Measurements from ENCODE around the gene CD58.
"Not testable (repeated sequence)": the region's sequence is repeated elsewhere in the genome, so short reads cannot be mapped to it uniquely, and the experiment has no call there.

The CD58 gene
- 19.1 to 41.1 reads per million in 2 donors for total RNA-seq

GRCh38 chr1:116570358-116571214, at the start of gene CD58:
Gene CD58, minus strand, starts transcription at chr1:116571026. Its CDS starts 54 bp downstream, at chr1:116570972.
- DNase-seq, result peak; percentile 71

DNA sequence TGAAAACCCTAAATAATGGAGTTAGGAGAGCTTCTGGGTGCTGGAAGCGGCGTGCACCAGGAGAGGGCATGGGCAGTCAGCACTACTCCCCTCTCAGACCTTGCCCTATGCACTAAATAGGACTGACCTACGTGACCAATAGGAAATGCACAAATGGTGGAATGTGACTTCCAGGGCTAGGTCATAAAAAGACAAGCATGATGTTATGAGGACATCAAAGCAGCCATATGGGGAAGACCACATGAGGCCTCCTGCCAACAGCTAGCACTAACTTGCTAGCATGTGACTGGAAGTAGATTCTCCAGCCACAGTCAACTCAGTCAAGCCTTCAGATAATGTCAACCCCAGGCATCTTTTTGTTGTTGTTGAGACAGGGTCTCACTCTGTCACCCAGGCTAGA, 49.6 kb upstream of the CD58 start:
- DNase-seq, result not testable (repeated sequence)

GRCh38 chr1:116619106-116619505, 48.3 kb upstream of the CD58 start:
- DNase-seq, result not testable (repeated sequence)

GRCh38 chr1:116617808-116618207, 47.0 kb upstream of the CD58 start:
- not testable (repeated sequence) for DNase-seq

DNA sequence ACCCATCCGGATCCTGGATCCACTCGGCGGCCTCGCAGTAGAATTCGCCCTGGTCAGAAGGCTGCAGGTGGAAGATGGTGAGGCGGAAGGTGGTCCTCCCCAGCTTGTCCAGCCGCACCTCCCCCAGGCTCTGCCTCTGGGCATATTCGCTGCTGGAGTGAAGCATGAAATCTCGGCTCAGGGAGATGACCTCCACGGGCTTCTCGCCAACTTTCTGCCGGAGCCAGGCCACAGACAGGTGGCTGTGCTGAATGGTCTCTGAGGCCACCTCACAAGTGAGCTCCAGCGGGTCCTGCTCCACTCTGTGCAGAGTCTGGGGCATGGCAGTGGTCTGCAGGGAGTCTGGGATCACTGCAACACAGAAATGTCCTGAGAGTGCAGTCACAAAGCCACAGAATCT, 43.0 kb upstream of the CD58 start:
- not testable (repeated sequence) for DNase-seq

DNA sequence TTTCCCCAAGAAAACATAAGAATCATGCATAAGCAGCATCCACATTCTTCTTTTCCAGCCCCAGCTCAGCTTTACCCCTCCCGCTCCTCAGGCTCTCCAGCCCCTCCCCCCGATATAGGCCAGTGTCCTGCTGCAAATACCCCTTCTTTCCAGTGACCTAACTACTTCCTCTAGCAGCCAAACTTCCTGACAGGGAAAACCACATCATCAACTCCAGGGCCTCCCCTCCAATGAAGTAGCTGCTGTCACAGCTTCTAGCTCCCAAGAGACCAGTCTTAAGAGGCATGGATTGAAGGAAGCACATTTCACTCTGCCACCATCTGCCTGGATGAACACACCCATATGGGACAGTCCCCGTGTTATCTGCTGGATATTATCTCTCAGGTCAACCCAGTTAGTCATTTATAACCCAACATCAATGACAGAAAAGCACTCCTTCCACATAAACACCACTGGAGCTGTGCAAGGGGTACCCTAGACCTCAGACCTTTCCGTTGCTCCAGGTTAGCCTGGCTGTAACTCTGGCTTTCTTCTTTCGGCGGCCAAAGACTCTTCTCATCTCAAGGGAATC, 39.1 kb upstream of the CD58 start:
- DNase-seq, result not testable (repeated sequence)

- not testable (repeated sequence) for DNase-seq
Measured at GRCh38 chr1:116608841-116609240, 38.0 kb upstream of the CD58 start.

- DNase-seq, result not testable (repeated sequence)
Measured at GRCh38 chr1:116608151-116608550, 37.3 kb upstream of the CD58 start.

DNA sequence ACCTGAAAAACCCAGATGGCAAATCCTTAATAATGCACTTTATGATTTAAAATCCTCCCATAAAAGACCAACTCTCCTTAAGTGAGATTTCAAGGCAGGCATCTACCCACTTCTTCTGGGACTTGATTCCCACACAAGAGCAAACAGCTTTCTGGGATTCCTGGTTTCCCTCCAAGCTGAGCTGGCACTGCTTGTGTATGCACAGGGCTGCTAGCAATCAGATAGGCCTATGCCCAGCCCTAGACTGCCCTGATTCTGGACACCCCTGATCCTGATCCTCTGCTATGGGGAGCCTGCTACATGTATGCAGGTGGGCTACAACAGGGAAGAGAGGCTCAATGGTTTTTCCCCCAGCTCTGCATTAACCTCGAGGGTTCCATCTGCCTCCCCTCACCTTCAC, 36.6 kb upstream of the CD58 start:
- DNase-seq, result not testable (repeated sequence)

GRCh38 chr1:116606067-116606466, 35.2 kb upstream of the CD58 start:
- DNase-seq, result not testable (repeated sequence)

DNA sequence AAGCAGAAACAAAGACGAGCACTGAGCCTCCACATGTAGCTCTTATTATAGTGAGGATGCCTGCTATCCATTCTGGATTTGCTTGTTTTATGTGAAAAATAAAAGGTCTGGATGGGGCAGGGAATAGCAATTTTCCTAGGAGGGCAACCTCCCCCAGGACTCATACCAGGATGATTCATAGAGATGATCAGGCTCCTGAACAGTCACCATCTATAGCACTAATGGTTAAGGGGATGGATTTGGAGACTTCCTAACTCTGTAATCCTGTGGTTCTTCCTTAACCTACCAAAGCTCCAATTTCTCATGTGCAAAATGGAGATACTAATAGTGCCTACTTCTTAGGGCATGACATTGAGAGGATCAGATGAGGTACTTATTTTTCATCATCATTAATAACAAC, 34.5 kb upstream of the CD58 start:
- no peak for DNase-seq

DNA sequence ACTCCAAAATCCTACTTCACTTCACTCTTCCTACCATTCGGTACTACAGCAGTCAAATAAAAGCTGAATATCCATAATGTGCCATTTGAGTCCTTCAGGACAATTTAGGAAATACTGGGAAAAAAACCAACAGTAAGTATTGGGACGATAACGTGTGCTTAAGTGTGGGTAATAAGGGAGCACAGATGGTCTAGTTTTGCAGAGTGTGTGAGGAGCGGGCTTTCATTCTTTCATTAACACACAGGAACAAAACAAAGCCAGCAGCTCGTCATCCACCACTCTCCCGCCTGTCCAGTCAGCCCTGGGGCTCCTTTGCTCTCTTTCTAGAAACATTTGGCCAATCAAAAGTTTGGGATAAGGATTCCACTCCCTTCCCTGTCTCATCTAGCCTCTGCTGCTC, 33.6 kb upstream of the CD58 start:
- not testable (repeated sequence) for DNase-seq

DNA sequence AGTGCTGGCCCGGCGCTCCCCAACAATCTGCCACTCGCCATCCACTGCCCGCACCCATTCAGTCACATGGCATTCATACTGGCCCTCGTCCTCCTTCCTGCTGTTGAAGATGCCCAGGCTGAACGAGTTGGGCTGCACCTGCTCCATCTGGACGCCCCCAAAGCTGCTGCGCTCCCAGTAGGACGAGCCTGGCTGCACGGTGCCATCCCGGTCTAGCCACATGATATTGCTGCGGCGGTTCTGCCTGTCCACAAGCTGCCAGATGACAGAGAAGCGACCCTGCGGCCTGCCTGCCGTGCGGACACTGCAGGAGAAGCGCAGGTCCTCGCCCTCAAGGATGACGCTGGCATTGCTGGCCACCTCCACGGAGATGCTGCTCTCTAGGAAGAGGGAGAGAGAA, 32.8 kb upstream of the CD58 start:
- not testable (repeated sequence) for DNase-seq

DNA sequence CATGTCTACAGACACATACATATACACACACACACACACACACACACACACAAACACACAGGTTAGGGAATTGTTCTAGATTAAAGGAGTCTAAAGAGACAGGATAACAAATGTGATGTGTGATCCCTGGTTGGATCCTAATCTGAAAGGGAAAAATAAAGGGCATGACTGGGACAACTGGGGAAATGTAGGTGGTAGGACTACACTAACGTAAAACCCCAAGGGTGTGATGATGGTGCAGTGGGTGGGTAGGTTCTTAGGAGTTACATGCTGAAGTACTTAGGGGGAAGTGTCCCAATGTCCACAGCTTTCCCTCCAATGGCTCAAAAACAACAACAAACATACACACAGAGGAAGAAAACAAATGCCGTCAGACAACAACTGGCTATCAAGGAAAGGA, 28.5 kb upstream of the CD58 start:
- not testable (repeated sequence) for DNase-seq

DNA sequence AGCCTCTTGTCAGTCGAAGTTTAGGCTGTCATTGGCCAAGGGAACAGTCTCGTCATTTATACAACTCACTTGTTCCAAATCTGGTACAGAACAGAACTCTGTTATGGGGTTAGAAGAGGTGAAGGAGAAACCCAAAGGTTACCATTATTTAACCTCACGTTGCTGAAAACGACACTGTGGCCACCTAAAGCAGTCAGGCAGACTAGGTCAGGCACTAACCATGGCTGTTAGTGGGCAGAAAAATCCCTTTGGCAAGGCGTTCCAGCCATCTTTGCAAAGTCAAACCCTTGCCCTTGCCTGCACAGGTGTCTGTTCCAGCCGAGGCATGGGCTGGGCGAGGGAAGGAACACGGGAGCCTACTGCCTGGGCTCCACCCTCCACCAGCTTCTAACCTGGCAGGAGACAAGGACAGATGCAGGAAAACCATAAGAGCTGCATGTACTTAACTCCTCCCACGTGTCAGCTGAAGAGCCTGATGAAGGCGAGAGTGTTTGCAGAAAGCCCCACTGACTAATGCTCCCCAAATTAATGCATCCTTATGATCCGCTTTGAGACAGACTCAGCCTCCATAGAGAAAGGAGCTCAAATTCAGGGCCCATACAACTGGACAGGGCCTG, 27.7 kb upstream of the CD58 start:
- not testable (repeated sequence) for DNase-seq

- DNase-seq, result not testable (repeated sequence)
Measured at GRCh38 chr1:116597388-116597787, 26.6 kb upstream of the CD58 start.

DNA sequence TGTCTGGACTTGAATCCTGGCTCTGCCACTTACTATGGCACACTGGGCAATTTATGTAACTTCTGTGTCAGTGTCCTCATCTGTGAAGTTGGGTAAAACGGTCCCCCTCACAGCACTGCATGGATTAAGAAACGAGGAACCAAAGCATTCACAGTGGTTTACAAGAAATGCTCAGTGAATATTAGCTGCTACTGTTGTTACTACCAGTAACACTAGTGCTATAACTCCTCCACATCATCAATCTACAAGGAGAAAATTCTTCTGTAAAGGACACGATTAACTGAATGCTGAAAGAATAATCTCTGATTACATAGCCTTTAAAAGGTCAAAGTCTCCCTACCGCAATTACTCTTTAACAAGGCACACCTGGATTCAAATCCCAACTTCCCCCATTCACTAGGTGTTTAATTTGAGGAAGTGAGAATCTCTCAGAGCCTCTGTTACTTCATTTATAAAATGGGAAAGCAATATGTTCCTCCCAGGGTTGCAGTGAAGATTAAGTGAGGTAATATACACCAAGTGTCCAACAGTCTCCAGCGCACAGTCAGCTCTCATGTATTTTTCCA, 26.0 kb upstream of the CD58 start:
- not testable (repeated sequence) for DNase-seq

DNA sequence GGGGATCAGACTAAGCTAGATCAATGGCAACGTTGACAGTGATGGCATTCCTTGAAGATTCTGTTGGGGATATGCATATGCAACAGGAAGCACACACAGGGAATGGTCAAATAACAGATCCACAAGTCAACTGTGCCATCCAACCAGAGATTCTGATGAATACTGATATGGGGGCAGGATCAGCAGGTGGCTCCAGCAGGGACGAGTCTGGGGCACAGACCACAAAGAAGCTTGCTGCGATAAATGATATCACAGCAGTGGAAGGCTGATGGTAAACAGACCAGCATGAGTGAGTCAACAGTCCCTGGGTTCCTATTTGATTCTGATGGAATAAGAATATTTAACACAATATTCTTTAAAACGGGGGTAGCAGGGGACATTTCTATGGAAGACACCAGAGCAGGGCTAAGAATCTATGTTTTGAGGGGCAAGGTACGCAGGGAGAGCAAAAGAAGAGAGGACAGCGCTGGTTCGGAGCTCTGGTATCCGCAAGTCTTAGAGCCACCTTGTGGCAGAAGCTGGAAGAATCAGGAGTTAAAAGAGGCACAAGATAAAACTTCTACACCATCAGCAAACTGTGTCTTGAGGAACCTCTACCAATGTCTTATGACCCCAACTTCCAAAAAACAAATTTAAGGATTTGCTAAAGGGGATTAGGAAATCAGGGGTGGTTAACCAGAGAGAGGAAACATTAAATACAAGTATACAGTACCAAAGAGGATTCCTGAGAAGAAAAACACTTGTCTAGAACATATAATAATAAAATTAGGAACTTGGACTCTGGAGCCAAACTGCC, 25.3 kb upstream of the CD58 start:
- peak; percentile 28 for DNase-seq

- not testable (repeated sequence) for DNase-seq
Measured at GRCh38 chr1:116595065-116595840, 24.4 kb upstream of the CD58 start.

DNA sequence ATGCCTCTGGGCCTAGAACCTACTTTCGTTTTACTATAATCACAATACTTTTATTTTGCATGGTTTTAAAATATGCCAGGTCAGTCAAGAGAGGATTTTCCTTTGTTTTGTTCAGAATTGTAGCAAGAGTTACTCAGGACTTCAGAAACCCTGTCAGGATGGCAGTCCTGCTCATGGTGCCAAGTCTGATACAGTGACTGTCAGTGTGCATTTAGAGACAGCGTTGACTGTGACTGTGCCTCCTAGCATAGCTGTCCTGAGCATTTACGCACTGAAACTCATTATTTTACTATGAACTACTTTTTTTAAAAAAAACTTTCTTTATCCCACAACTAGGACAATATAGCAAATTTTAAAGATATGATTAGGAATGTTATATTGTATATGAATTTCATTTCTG, 23.2 kb upstream of the CD58 start:
- DNase-seq, result not testable (repeated sequence)

DNA sequence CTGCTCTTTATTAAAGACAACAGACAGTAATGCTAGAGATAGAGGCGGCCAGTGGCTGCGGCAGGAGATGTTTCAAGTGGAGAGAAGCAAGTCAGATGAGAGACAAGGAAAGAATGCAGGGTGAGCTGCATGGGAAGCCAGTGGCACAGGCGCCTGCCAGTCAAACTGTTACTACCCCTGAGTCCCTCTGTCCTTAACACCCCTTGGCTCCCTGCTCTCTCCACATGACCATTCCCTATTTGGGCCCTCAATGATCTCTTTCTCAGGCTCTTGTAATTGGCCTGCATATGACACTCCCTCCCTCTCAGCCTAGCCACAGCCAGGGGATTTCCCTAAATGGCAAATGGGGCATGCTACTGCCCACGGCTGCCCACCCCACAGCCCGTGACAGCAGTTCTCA, 22.6 kb upstream of the CD58 start:
- DNase-seq, result not testable (repeated sequence)

All from T-helper 9 cell (primary cell).